Measurements from ENCODE around the gene TBC1D17. TPM values are rescaled to one million over a fixed set of nuclear protein-coding genes. Genes with fewer than 3 reads are reported as not detected.

The TBC1D17 gene
- total RNA-seq, 2 experiments from 2014 or later: 22.6 to 24.0 TPM

GRCh38 chr19:49843265-49843664 lies 34.2 kb upstream of the TBC1D17 start:
- Mint-ChIP-seq H3K27me3 (peaks cover 3% of the 10 kb centered on the region), H3K4me1 (peaks cover 6% of the 10 kb centered on the region), H3K27ac (no peak overlapping the region), H3K4me3 (no peak overlapping the region), H3K36me3 (no peaks in the 10 kb centered on the region), H3K9me3 (no peaks in the 10 kb centered on the region)
- no peak for DNase-seq

GRCh38 chr19:49844138-49845095 lies 33.1 kb upstream of the TBC1D17 start:
- no peak for DNase-seq
- Mint-ChIP-seq H3K27me3 (peaks cover 3% of the 10 kb centered on the region), H3K9me3 (peaks cover 6% of the 10 kb centered on the region), H3K27ac (no peak overlapping the region), H3K4me1 (peaks cover 16% of the 10 kb centered on the region), H3K4me3 (no peak overlapping the region), H3K36me3 (peaks cover 6% of the 10 kb centered on the region)

- DNase-seq: no peak
- Mint-ChIP-seq H3K27ac (no peak overlapping the region), H3K9me3 (peaks cover 12% of the 10 kb centered on the region), H3K36me3 (peaks cover 10% of the 10 kb centered on the region), H3K4me1 (peaks cover 23% of the 10 kb centered on the region), H3K4me3 (no peak overlapping the region), H3K27me3 (peaks cover 3% of the 10 kb centered on the region)
Measured at GRCh38 chr19:49845414-49845813, 32.1 kb upstream of the TBC1D17 start.

- Mint-ChIP-seq H3K9me3 (peaks cover 12% of the 10 kb centered on the region), H3K27ac (no peak overlapping the region), H3K4me1 (peaks cover 23% of the 10 kb centered on the region), H3K27me3 (peaks cover 3% of the 10 kb centered on the region), H3K36me3 (peaks cover 10% of the 10 kb centered on the region), H3K4me3 (no peak overlapping the region)
- DNase-seq: no peak
Measured at GRCh38 chr19:49846408-49846807, 31.1 kb upstream of the TBC1D17 start.

- DNase-seq: no peak
- Mint-ChIP-seq H3K4me1 (peaks cover 33% of the 10 kb centered on the region), H3K36me3 (peaks cover 10% of the 10 kb centered on the region), H3K27ac (peak overlapping the region; percentile 21), H3K9me3 (peaks cover 12% of the 10 kb centered on the region), H3K27me3 (peaks cover 3% of the 10 kb centered on the region), H3K4me3 (no peak overlapping the region)
Measured at GRCh38 chr19:49847731-49848696, 29.5 kb upstream of the TBC1D17 start.

- peaks cover 11% of the 10 kb centered on the region for H3K36me3 Mint-ChIP-seq
- H3K4me3 Mint-ChIP-seq: peak overlapping the region; percentile 63
- H3K4me1 Mint-ChIP-seq: peaks cover 38% of the 10 kb centered on the region
- H3K27ac Mint-ChIP-seq: peak overlapping the region; percentile 58
- no peak for DNase-seq
- peaks cover 12% of the 10 kb centered on the region for H3K9me3 Mint-ChIP-seq
- peaks cover 3% of the 10 kb centered on the region for H3K27me3 Mint-ChIP-seq
Measured at GRCh38 chr19:49848938-49849337, 28.6 kb upstream of the TBC1D17 start.

- Mint-ChIP-seq H3K4me3 (peak overlapping the region; percentile 83), H3K27me3 (peaks cover 3% of the 10 kb centered on the region), H3K9me3 (peaks cover 12% of the 10 kb centered on the region), H3K36me3 (peaks cover 12% of the 10 kb centered on the region), H3K4me1 (peaks cover 38% of the 10 kb centered on the region), H3K27ac (peak overlapping the region; percentile 58)
- DNase-seq: no peak
Measured at GRCh38 chr19:49849433-49850220, 27.9 kb upstream of the TBC1D17 start.

- Mint-ChIP-seq H3K9me3 (peaks cover 12% of the 10 kb centered on the region), H3K4me1 (peaks cover 38% of the 10 kb centered on the region), H3K27ac (peak overlapping the region; percentile 45), H3K27me3 (peaks cover 3% of the 10 kb centered on the region), H3K36me3 (peaks cover 12% of the 10 kb centered on the region), H3K4me3 (peak overlapping the region; percentile 83)
- no peak for DNase-seq
Measured at GRCh38 chr19:49850221-49850486, 27.3 kb upstream of the TBC1D17 start.

GRCh38 chr19:49850487-49851342 lies 26.8 kb upstream of the TBC1D17 start, which contains the start of gene PTOV1:
TSS of gene PTOV1 (plus strand) at chr19:49851159.
- H3K4me1 Mint-ChIP-seq: peaks cover 38% of the 10 kb centered on the region
- H3K36me3 Mint-ChIP-seq: peaks cover 16% of the 10 kb centered on the region
- peak within 1 kb of the TSS; percentile 90 for H3K27ac Mint-ChIP-seq
- DNase-seq: peak; percentile 91
- peaks cover 3% of the 10 kb centered on the region for H3K27me3 Mint-ChIP-seq
- peak within 1 kb of the TSS; percentile 83 for H3K4me3 Mint-ChIP-seq
- H3K9me3 Mint-ChIP-seq: peaks cover 12% of the 10 kb centered on the region

GRCh38 chr19:49851456-49852259 lies 25.8 kb upstream of the TBC1D17 start:
- Mint-ChIP-seq H3K9me3 (peaks cover 12% of the 10 kb centered on the region), H3K36me3 (peaks cover 16% of the 10 kb centered on the region), H3K27me3 (peaks cover 3% of the 10 kb centered on the region), H3K27ac (peak overlapping the region; percentile 42), H3K4me1 (peaks cover 38% of the 10 kb centered on the region), H3K4me3 (peak overlapping the region; percentile 73)
- peak; percentile 32 for DNase-seq

- H3K27me3 Mint-ChIP-seq: peaks cover 3% of the 10 kb centered on the region
- H3K9me3 Mint-ChIP-seq: peaks cover 12% of the 10 kb centered on the region
- no peak for DNase-seq
- peaks cover 36% of the 10 kb centered on the region for H3K4me1 Mint-ChIP-seq
- peak overlapping the region; percentile 48 for H3K27ac Mint-ChIP-seq
- peak overlapping the region; percentile 73 for H3K4me3 Mint-ChIP-seq
- peaks cover 16% of the 10 kb centered on the region for H3K36me3 Mint-ChIP-seq
Measured at GRCh38 chr19:49852631-49853126, 24.8 kb upstream of the TBC1D17 start.

GRCh38 chr19:49853852-49854377 lies 23.6 kb upstream of the TBC1D17 start:
- no peak for DNase-seq
- Mint-ChIP-seq H3K9me3 (peaks cover 10% of the 10 kb centered on the region), H3K27ac (peak overlapping the region; percentile 16), H3K36me3 (peaks cover 14% of the 10 kb centered on the region), H3K4me3 (no peak overlapping the region), H3K4me1 (peaks cover 26% of the 10 kb centered on the region), H3K27me3 (no peaks in the 10 kb centered on the region)

Data from activated naive CD8-positive, alpha-beta T cell treated with anti-CD3 and anti-CD28 coated beads for 36 hours (primary cell).